HG03139 (cell line): Measurements from ENCODE around the gene CKAP2.
A peak's percentile ranks its signal among the peaks of the same experiment; 100 is the strongest.
"Not testable (repeated sequence)": the region's sequence is repeated elsewhere in the genome, so short reads cannot be mapped to it uniquely, and the experiment has no call there.

ENCODE experiments used
- ATAC-seq: cut with Tn5 transposase; IDR thresholded peaks from one replicate; pipeline ENCODE4 v1.9.1; 2021; ENCODE audit not compliant: unreplicated experiment

CKAP2 gene, protein sequence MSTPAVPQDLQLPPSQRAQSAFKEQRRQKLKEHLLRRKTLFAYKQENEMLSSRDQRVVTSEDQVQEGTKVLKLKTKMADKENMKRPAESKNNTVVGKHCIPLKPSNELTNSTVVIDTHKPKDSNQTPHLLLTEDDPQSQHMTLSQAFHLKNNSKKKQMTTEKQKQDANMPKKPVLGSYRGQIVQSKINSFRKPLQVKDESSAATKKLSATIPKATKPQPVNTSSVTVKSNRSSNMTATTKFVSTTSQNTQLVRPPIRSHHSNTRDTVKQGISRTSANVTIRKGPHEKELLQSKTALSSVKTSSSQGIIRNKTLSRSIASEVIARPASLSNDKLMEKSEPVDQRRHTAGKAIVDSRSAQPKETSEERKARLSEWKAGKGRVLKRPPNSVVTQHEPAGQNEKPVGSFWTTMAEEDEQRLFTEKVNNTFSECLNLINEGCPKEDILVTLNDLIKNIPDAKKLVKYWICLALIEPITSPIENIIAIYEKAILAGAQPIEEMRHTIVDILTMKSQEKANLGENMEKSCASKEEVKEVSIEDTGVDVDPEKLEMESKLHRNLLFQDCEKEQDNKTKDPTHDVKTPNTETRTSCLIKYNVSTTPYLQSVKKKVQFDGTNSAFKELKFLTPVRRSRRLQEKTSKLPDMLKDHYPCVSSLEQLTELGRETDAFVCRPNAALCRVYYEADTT

DNA sequence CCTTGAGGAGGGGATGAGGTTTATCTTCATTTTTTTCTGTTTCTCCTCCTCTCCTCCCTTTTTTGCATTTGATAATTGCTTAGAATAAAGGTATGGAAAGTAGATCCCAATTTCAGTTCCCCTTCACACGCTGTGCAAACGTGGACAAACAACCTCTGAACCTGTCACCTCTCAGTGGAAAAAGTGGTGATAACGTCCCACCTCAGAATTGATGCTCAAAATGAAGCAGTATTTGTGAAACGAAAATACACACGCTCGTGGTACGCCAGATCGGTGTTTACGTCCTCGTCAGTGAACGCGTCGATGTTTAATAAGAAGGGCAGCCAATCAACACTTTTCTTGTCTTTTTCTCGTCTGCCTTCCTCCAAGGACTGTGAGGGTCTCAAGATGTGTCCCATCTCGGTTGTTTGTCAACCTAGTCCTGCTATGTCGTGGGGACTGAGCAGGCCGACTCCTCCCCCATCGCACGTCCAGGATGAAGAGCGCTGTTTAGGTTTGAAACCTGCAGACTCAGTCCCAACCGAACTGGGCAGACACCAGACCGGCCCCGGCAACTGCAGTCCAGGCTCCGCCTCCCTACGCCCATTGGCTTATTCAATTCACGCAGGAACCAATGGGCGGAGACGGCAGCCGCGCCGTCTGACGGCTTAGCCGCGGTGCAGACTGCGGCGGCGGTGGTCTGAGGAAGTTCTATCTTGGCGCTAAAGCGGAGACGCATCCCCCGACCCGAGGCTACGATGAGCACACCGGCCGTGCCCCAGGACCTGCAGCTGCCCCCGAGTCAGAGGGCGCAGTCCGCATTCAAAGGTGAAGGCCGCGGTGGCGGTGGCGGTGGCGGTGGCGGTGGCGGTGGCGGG lies at the start of gene CKAP2:
Gene CKAP2 (plus strand): TSS at position 659 of the 857 bp plus-strand sequence. CDS start 79 bp downstream, at position 738.
- peak; percentile 72 for ATAC-seq

DNA sequence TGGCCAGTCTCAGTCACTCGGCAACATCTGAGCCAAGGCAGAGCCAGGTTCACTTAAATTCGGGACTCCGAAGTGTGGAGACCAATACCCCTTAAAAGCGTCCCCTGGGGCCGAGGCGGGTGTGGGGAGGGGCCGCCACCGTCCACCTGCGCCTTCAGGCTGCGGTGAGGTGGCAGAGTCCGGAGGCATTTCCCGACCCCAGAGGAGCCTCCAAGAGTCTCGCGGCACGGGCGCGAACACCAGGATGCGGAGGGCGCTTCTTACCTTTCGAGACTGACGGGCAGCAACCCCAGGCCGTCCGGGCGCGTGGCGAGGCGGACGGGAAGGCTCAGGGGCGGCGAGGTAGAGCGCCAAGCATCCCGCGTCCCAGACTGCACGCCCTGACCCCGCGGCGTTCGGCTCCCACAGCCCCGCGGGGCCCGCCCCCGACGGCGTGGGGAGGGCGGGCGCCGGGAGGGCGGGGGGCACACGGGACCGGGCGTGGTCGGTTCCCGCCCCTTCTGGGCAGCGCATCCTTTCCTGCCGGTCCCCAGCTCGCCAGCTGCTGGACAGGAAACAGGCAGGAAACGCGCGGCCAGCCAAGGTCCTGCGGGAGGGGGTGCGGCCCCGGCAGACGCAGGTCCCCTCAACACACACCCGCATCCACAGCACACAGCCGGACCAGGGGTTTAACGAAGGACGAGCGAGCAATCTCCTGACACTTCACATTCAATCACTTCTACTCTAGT lies 49.3 kb upstream of the CKAP2 start, which contains the start of gene THSD1:
Gene THSD1 (minus strand): TSS at position 406 of the 728 bp plus-strand sequence. CDS start 3,572 bp downstream, outside the sequence.
- peak; percentile 39 for ATAC-seq

DNA sequence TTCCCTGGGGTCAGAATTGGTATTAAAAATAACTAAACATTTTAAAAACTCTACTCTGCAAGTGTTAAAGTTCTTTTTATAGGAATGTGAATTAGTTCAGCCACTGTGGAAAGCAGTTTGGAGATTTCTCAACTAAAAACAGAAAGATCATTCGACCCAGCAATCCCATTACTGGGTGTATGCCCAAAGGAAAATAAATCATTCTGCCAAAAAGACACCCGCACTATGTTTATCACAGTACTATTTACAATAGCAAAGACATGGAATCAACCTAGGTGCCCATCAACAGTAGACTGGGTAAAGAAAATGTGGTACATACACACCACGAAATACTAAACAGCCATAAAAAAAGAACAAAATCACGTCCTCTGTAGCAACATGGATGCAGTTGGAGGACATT lies 48.6 kb upstream of the CKAP2 start:
- no peak for ATAC-seq

DNA sequence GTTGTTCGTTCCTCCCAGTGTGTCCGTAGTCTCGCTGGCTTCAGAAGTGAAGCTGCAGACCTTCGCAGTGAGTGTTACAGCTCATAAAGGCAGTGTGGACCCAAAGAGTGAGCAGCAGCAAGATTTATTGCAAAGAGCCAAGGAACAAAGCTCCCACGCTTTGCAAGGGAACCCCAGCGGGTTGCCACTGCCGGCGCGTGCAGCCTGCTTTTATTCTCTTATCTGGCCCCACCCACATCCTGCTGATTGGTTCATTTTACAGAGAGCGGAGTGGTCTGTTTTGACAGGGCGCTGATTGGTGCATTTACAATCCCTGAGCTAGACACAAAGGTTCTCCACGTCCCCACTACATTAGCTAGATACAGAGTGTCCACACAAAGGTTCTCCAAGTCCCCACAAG lies 47.8 kb upstream of the CKAP2 start:
- ATAC-seq = not testable (repeated sequence)

DNA sequence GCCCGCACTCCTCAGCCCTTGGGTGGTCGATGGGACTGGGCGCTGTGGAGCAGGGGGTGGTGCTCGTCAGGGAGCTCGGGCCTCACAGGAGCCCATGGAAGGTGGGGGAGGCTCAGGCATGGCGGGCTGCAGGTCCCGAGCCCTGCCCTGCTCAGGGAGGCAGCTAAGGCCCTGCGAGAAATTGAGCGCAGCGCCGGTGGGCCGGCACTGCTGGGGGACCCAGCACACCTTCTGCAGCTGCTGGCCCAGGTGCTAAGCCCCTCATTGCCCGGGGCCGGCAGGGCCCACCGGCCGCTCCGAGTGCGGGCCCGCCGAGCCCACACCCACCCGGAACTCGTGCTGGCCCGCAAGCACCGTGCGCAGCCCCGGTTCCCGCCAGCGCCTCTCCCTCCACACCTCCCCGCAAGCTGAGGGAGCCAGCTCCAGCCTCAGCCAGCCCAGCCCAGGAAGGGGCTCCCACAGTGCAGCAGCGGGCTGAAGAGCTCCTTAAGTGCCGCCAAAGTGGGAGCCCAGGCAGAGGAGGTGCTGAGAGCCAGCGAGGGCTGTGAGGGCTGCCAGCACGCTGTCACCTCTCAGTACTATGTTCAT lies 47.1 kb upstream of the CKAP2 start:
- ATAC-seq = not testable (repeated sequence)

DNA sequence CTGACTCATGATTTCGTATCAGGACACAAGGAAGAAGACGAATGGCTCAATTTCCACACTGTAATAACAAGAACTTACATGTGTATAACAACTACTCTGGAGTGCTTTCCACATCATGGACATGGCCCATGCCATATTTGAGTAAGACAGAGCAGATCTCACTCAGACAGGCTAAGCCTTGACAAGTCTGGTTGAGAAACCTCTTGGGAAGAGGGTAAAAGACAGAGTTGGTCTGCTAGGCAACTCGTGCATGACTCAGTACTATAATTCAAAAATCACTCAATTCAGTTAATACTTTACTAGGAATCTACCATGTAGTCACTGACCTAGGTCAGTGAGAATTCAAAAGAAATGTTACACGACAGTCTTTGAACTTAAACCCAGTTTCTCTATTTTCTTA lies 43.6 kb upstream of the CKAP2 start:
- peak; percentile 95 for ATAC-seq

DNA sequence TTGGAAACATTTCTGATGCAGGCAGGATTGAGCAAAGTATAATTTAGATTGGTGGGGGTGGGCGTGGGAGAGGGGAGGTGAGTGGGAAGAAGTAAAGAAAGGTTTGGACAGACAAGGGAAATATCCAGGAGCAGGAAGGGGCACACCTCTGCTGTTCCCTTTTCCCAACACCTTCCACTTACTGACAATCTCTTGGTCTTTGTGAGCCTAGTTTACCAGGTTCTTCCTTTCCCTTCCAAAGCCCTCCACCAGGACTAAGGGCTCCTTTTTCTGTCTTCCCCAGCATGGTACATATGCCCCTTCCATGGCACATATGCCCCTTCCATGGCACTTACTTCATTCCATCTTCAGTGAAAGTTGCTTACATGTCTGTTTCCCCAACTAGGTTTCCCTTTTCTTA lies 43.1 kb upstream of the CKAP2 start:
- ATAC-seq = no peak

DNA sequence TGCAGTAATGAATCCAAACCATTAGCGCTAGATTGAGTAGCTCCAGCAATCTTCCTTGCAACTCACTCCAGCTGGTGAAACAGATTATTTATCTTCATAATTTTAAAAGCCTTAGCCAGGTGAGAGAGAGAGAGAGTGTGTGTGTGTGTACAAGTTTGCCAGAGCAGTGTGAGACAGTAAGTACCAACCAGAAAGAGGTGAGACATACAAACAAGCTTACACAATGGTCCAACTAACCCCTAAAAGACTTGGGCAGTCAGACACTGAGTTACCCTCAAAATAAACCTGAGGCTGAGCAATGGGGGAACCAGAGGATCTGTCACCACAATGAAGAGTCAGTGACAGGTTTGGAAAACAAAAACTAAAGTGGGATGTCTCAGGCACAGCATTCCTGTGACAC lies 41.2 kb upstream of the CKAP2 start:
- no peak for ATAC-seq

DNA sequence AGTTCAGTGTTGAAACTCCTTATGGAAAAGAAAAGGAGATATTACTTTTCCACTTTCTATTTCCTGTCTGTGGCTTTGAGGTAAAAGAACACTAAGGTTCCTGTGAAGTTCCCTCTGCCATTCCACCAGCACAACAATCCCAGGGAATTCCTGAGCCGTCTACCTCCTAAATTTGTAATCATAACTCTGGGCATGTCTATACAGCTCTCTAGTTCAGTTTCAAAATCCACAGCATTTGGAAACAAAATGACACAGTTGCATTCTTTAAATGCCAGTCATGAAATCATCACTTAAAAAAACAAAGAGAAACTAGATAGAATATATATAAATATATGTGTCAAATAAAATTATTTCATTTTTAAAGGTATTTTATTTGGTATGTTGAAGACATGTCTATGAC lies 40.3 kb upstream of the CKAP2 start:
- no peak for ATAC-seq

DNA sequence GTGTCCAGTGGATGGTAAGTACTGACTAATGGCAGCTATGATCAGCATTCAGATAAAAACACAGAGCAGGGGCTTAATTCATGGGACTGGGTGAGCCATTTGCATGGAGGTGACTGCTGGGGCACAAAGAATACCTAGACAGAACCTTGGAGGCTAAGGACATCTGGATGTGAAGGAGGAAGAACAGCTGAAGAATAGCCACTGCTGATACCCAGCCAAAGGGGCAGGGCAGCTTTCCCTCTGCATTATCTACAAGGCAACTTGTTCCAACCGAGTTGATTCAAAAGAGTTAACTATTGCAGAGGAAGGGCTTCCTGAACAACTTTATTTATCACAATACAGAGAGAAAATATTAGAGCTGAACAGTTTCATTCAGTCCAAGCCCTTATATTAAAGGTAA lies 36.2 kb upstream of the CKAP2 start:
- no peak for ATAC-seq

DNA sequence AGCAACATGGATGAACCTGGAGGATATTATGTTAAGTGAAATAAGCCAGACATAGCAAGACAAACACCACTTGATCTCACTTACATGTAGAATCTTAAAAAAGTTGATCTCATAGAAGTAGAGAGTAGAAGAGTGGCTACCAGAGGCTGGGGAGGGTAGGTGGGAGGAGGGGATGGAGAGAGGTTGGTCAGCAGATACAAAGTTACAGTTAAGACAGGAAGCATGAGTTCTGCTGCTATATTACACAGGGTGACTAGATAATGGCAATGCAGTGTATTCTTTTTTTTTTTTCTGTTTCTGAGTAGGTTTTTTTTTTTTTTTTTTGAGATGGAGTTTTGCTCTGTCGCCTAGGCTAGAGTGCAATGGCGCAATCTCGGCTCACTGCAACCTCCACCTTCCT lies 34.1 kb upstream of the CKAP2 start:
- ATAC-seq = no peak

DNA sequence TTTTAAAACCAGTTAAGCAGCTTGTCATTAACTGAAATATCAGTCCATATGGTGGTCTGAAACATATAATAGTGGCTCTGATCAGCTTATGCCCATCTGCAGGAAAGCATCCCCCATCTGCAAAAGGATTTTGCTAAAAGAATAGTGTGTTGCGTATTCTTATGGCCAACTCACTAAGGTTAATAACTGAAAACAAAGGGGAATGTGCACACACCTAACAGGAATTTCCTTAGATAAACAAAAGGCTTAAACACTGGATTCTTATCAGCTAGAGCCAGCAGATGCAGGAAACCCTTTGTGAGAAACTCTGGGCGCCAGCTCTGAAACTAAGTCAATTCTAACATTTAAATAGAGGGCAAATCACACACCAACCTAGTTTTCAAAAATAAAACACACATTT lies 27.0 kb upstream of the CKAP2 start:
- ATAC-seq = no peak

DNA sequence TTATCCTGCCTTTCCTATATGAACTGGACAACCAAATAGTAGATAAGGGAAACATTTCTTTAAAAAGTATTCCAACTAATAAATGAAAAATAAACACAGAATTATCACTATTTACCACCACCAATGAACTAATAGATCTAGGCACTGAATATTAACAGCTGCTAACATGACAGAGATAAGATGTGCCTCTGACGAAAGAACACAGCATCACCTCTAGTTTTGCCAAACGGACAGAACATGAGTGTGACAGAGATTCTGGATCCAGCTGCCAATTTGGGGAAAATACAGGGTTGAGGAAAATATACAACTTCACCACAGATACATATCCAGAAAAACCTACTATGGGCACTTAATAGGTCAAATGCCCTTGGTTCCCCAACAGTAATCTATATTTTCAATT lies 22.8 kb upstream of the CKAP2 start:
- no peak for ATAC-seq

DNA sequence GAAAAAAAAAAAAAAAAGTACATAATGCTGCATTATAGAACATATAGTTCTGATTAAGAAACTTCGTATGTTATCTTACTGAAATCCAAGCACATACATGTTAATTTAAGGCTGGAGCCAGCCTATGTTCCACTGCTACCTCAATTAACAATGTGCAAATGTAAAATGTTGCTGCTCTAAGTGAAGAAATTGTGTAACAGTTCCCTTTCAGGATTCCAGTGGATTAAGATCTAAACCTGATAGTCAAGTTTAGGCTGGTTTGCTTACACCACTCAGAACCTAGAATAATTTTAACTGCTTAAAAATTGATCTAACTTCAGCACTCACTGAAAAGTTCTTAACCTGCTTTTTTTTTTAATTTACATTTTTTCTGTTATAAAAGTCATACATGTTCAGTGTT lies 9.0 kb upstream of the CKAP2 start:
- ATAC-seq = no peak

DNA sequence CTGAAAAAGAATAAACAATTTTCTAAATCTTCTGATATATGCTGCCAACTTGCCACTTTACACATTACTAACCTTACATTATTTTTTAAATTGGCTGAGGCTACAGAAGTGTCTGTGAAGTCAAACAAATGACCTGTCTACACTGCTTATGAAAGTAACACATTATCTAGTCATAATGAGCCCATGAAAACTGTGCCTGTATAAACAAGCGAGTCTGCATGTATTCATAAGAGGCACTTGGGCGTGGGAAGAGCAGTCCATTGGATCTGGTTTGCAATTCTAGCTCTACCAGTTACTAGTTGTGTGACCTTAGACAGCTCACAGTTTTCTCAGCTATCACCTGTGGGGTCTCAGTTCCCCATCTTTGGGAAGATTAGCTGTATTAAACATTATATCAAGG lies 7.9 kb upstream of the CKAP2 start:
- ATAC-seq = no peak

DNA sequence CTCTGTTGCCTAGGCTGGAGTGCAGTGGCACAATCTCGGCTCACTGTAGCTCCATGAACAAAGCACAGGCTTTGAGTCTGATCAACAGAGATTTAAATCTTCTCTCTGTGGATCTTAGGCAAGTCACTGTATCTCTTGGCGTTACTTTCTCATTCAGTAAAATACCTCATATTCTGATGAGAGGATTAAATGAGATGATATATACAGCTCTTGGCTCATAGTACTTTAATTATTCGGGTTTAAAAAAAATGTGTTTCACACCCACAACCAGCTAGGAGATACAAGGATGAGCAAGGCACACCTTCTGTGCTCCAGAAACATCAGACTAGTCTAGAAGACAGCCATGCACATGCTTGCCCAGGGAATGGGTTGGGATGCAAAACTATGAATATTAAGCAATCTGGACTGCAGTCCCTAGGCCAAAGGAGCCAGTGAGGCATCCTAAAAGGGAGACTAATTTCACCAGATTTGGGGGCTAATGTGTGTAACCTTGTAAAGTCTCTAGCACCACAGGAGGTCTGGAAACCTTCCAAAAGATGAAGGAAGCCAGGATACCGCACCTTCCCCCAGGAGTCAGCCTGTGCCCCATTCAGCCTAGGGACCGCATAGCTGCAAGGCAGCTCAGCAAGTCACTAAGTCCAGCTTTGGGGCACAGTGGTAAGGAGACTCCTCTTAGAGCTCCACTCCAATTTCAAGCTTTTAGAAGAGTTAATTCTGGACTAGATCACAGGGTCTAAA lies 7.3 kb upstream of the CKAP2 start:
- ATAC-seq = no peak

DNA sequence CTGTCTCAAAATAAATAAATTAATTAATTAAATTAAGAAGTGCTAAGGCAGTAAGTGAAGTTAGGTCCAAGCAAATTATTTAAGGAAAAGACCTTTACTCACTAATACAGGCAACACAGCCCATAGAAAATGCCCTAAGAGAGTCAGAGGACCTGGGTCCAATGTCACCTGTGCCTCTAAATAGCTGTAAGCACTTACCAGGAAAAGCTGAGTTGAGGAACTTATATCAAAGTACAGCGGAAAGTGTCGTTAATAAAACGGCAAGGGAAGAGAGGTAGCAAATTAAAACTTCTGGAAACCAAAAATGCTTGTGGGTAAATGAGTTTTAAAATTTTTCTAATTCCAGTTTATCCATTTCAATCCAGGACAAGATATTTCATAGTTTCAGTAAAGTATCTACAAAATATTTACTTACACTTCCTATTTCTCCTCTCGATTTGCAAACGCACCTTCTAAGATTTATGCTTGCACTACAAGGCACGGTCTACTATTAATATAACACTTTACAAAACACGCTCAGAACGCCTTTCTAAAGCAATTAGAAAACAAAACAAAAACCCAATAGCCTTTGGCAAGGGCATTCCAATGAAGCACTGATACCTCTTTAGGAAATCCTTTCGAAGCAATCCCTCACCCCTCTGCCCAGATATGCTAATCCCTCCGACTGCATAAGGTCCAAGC lies 5.8 kb upstream of the CKAP2 start:
- no peak for ATAC-seq

DNA sequence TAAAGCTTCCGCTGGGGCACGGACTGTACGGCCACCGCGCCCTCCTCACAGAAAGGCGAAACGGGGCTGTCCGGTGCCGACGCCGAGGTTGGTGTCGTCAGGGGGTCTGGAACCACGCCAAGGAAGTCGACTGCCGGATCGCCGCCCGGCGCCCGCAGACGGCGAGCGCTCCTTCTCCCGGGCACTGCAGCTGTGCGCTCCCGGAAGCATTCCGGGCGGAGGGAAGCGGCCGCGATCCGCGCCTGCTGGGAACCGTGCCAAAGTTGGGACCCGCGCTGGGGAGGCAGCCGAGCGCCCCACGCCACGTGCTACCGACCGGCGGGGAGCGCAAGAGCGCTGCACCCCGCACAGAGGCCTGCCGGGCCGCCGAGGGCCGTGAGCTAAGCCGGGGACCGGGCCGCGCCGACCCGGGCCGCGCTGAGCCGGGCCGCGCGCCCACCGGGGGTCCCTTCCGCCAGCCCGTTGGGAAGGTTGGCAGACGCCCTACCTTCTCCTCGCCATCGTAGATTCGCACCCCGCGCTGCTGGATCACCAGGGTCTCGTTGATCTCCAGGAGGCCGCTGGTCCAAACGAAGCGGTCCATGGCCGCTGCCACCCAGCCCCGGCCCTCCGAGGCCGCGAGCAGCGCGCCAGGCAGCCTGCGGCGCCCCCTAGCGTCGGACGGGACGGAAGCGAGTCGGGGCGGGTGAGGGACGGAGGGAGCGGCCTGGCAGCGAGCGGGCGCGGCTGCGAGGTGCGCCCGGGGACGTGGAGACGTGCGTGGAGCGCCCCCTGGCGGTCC lies 5.1 kb upstream of the CKAP2 start, which contains the start of gene VPS36:
Gene VPS36 (minus strand): TSS at position 623 of the 781 bp plus-strand sequence. CDS start 40 bp downstream, at position 583.
- ATAC-seq = peak; percentile 62
